GM21381 (cell line): ENCODE data around the gene STAT2.

Experiments used
- ATAC-seq: cut with Tn5 transposase; IDR thresholded peaks from one replicate; pipeline ENCODE4 v1.9.1; 2021; ENCODE audit warnings: mild to moderate bottlenecking, moderate library complexity; ENCODE audit not compliant: unreplicated experiment

The STAT2 gene

GRCh38 chr12:56298828-56299227 lies 61.1 kb downstream of the STAT2 start:
- no peak for ATAC-seq

- no peak for ATAC-seq
Measured at GRCh38 chr12:56297400-56297799, 62.5 kb downstream of the STAT2 start.

GRCh38 chr12:56296295-56296694 lies 63.6 kb downstream of the STAT2 start:
- ATAC-seq = no peak

- no peak for ATAC-seq
Measured at GRCh38 chr12:56293795-56294194, 66.1 kb downstream of the STAT2 start.
